SK-MEL-5 (cell line): Measurements from ENCODE around the gene ANKRD27. TPM values are rescaled to one million over a fixed set of nuclear protein-coding genes. Genes with fewer than 3 reads are reported as not detected.

Experiments
- small RNA-seq, 2 experiments: library from RNA; depleted of rRNA; stranded (forward); fragments of <200 nt; gene quantifications; one replicate each; pipeline ENCODE3, GENCODE V24; 2014
- total RNA-seq: library from RNA; depleted of rRNA; stranded (reverse); fragments of >200 nt; shearing (Covaris generic); gene quantifications from 2 replicates; pipeline ENCODE4 v1.2.3, GENCODE V29; 2014; rRNA removed

Gene ANKRD27
- total RNA-seq, 1 experiment from 2014 or later, result 39.6 TPM

Small RNA genes within 50 kb of the gene (small RNA-seq; reads per million reads assigned to genes)
- gene RN7SL789P (0 reads per million in 2 experiments), gene SNORA68B (0 to 0.35 reads per million in 2 experiments)

Other genes starting within 250 kb of the ANKRD27 start
- 126 and 132 TPM in 2 replicates for gene PDCD5, start 94.0 kb downstream of the ANKRD27 start, total RNA-seq
- 0.85 and 1.8 TPM in 2 replicates for gene RGS9BP, start 668 bp upstream of the ANKRD27 start, total RNA-seq
- 13.5 and 15.6 TPM in 2 replicates for gene NUDT19, start 16.6 kb upstream of the ANKRD27 start, total RNA-seq
- gene TDRD12, start 44.6 kb upstream of the ANKRD27 start, total RNA-seq, result not detected in 2 replicates
- gene SLC7A9, start 194.6 kb upstream of the ANKRD27 start, total RNA-seq, result 0.18 TPM in 1 of 2 replicates, not detected in the other